A673 (cell line): ENCODE results near the gene ENAH. TPM values are rescaled to one million over a fixed set of nuclear protein-coding genes. Genes with fewer than 3 reads are reported as not detected.

ENCODE experiments used
- BruUV-seq: library from RNA; stranded (reverse); fragments of 400-500 nt; replicated peaks from 2 replicates; lab custom pipeline; 2021; lab: Mats Ljungman, UMichigan
- CTCF ChIA-PET: fragments of 300-600 bp; sonication (Branson Sonifier 250); formaldehyde crosslinking; loops from one replicate; lab custom pipeline; 2022; ENCODE audit warnings: antibody characterized with exemption; lab: Charles Lee
- POLR2A ChIA-PET: fragments of 300-600 bp; sonication (Branson Sonifier 250); formaldehyde crosslinking; loops from one replicate; lab custom pipeline; 2022; ENCODE audit warnings: antibody characterized with exemption; ENCODE audit not compliant: low non-redundant PET; lab: Charles Lee
- DNase-seq: peaks from one replicate; pipeline ENCODE4 v3.0.0-alpha.2; 2015; ENCODE audit warnings: low spot score
- H3K27ac ChIP-seq: fragments of 200-600 bp; sonication (generic); 2 replicates; pipeline ENCODE4 v1.5.1; 2016; ENCODE audit warnings: mixed run types, low read depth, mild to moderate bottlenecking, mixed read lengths, antibody characterized with exemption, low read length; ENCODE audit not compliant: poor library complexity, severe bottlenecking
- H3K27me3 ChIP-seq: fragments of 200-600 bp; sonication (generic); replicated peaks from 2 replicates; pipeline ENCODE4 v1.6.1; 2017; ENCODE audit warnings: mixed run types, low read depth, mild to moderate bottlenecking, mixed read lengths, antibody characterized with exemption, low read length; ENCODE audit not compliant: insufficient read depth, poor library complexity
- H3K36me3 ChIP-seq: fragments of 200-600 bp; sonication (generic); 2 replicates; pipeline ENCODE4 v1.6.1; 2016; ENCODE audit warnings: mixed run types, mild to moderate bottlenecking, mixed read lengths, antibody characterized with exemption, low read length; ENCODE audit not compliant: insufficient read depth, poor library complexity, severe bottlenecking
- H3K4me1 ChIP-seq: fragments of 200-600 bp; sonication (generic); 2 replicates; pipeline ENCODE4 v1.6.1; 2017; ENCODE audit warnings: mixed run types, mild to moderate bottlenecking, mixed read lengths, antibody characterized with exemption, low read length; ENCODE audit not compliant: insufficient read depth, poor library complexity, severe bottlenecking
- H3K4me3 ChIP-seq: fragments of 200-600 bp; sonication (generic); 2 replicates; pipeline ENCODE4 v1.5.1; 2016; ENCODE audit warnings: low read depth, mixed run types, mild to moderate bottlenecking, mixed read lengths, low read length; ENCODE audit not compliant: poor library complexity, severe bottlenecking
- H3K9me3 ChIP-seq: fragments of 200-600 bp; sonication (generic); 2 replicates; pipeline ENCODE4 v1.6.1; 2016; ENCODE audit warnings: mixed run types, low read depth, mild to moderate bottlenecking, mixed read lengths, antibody characterized with exemption, low read length; ENCODE audit not compliant: poor library complexity, severe bottlenecking
- CTCF ChIP-seq: fragments of 300-800, 200-600 bp; sonication (generic); conservative IDR thresholded peaks from 2 replicates; pipeline ENCODE4 v1.5.1; 2017; ENCODE audit warnings: low read depth, mild to moderate bottlenecking, antibody characterized with exemption, low read length, moderate library complexity, mixed read lengths
- EZH2 ChIP-seq: fragments of 200-600 bp; sonication (generic); IDR thresholded peaks from 2 replicates; pipeline ENCODE4 v1.6.1; 2017; ENCODE audit warnings: borderline replicate concordance, low read depth, mild to moderate bottlenecking, mixed read lengths, antibody characterized with exemption, low read length; ENCODE audit not compliant: poor library complexity, severe bottlenecking
- intact Hi-C: fragments of 100-400 bp; cut with micrococcal nuclease; formaldehyde crosslinking; loops from one replicate; pipeline ENCODE4 v1.10.0; 2022; ENCODE audit not compliant: unreplicated experiment
- total RNA-seq: library from RNA; stranded (reverse); gene quantifications from 2 replicates; pipeline ENCODE4 v1.2.3, GENCODE V29; 2021

The ENAH gene
- total RNA-seq, 1 experiment from 2014 or later: 186 TPM

GRCh38 chr1:225441314-225442122 is 211.4 kb downstream of the ENAH start:
- Histone ChIP-seq H3K9me3 (no peaks in the 10 kb centered on the region), H3K4me1 (peaks cover 27% of the 10 kb centered on the region), H3K27ac (no peak overlapping the region), H3K4me3 (no peak overlapping the region), H3K36me3 (no peaks in the 10 kb centered on the region), H3K27me3 (no peaks in the 10 kb centered on the region)
- no peak for DNase-seq
- TF ChIP-seq CTCF (peak; percentile 62), EZH2 (no peak)
- BruUV-seq: no TSS peak
- intact Hi-C loops: no loop called here
- CTCF ChIA-PET: no interaction called here
- POLR2A ChIA-PET: interaction anchor here (0.6 to 0.7 kb wide), 2 partner anchors 11 to 621 kb away, joined by 4 to 6 read pairs; partner anchors contain the start of gene H3-3A

- intact Hi-C loops: no loop called here
- no TSS peak for BruUV-seq
- H3K27me3 ChIP-seq: no peaks in the 10 kb centered on the region
- no peak for DNase-seq
- ChIA-PET CTCF (interaction anchor here (0.6 to 1.0 kb wide), 4 partner anchors 30 to 739 kb away, joined by 3 to 7 read pairs (median 6); no protein-coding TSS in a partner anchor), POLR2A (interaction anchor here (0.6 to 0.7 kb wide), 2 partner anchors 622 to 628 kb away, joined by 3 to 4 read pairs; partner anchors contain the start of gene H3-3A)
- H3K9me3 ChIP-seq: no peaks in the 10 kb centered on the region
- H3K36me3 ChIP-seq: no peaks in the 10 kb centered on the region
- no peak for TF ChIP-seq CTCF
- no peak for TF ChIP-seq EZH2
- peaks cover 25% of the 10 kb centered on the region for H3K4me1 ChIP-seq
- H3K27ac ChIP-seq: no peak overlapping the region
- H3K4me3 ChIP-seq: no peak overlapping the region
Observed at GRCh38 chr1:225440380-225441221, 212.3 kb downstream of the ENAH start.

- Histone ChIP-seq H3K27ac (no peak overlapping the region), H3K27me3 (no peaks in the 10 kb centered on the region), H3K4me3 (no peak overlapping the region), H3K4me1 (peaks cover 8% of the 10 kb centered on the region), H3K36me3 (no peaks in the 10 kb centered on the region), H3K9me3 (no peaks in the 10 kb centered on the region)
- TF ChIP-seq CTCF (peak; percentile 75), EZH2 (no peak)
- CTCF ChIA-PET: interaction anchor here (0.6 kb wide), 1 partner anchor 34 kb away, joined by 3 read pairs; no protein-coding TSS in a partner anchor
- no TSS peak for BruUV-seq
- intact Hi-C loops: no loop called here
- peak; percentile 58 for DNase-seq
- POLR2A ChIA-PET: no interaction called here
Observed at GRCh38 chr1:225437710-225438437, 215.0 kb downstream of the ENAH start.
